Activated CD4-positive, alpha-beta T cell treated with anti-CD3 and anti-CD28 coated beads for 1 hour (primary cell): ENCODE data around the gene FAM193B.
"Not testable (repeated sequence)": the region's sequence is repeated elsewhere in the genome, so short reads cannot be mapped to it uniquely, and the experiment has no call there.

ENCODE experiments used
- DNase-seq: peaks from one replicate; pipeline ENCODE4 v3.0.0-alpha.2; 2020

Gene FAM193B

GRCh38 chr5:177536386-177536785, 18.0 kb downstream of the FAM193B start:
- DNase-seq: no peak

DNA sequence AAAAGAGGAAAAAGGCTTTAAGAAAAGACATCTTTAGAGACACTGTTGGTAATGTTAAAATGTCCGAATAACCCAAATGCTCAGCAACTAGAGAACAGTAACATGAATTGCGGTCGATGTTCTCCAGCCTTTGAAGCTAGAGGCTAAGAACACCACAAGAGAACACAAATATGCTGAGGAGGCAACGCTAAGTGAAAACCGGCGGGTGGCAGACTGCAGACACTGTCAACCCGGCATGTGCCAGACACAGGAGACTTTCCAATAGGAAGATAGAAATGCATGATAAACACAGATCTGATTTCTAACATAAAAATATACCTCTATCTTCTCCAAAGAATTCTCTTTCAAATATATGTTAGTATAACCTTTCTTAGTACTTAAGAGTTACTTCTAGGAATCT, 19.2 kb downstream of the FAM193B start:
- DNase-seq: no peak

- DNase-seq: not testable (repeated sequence)
These were observed 19.9 kb downstream of the FAM193B start for GRCh38 chr5:177534433-177534832.

GRCh38 chr5:177531209-177531940, 23.0 kb downstream of the FAM193B start:
- DNase-seq: no peak

DNA sequence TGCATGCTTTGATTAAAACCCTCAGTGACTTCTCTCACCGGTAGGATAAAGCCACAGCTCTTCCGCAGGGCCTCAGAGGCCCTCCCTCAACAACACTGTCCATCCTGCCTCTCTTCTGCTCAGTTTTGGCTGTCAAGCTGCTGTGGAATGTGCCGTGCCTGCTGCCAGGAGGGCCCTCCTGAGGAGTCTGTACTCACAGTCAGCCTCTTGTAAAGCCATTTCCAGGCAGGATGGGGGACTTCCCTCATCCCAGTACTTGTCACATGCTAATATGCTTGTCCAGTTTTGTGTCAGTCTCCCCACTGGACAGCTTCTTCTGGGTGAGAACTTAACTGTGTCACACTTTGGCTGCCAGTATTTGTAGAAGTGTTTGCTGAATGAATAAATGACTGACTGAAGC, 23.7 kb downstream of the FAM193B start:
- no peak for DNase-seq

DNA sequence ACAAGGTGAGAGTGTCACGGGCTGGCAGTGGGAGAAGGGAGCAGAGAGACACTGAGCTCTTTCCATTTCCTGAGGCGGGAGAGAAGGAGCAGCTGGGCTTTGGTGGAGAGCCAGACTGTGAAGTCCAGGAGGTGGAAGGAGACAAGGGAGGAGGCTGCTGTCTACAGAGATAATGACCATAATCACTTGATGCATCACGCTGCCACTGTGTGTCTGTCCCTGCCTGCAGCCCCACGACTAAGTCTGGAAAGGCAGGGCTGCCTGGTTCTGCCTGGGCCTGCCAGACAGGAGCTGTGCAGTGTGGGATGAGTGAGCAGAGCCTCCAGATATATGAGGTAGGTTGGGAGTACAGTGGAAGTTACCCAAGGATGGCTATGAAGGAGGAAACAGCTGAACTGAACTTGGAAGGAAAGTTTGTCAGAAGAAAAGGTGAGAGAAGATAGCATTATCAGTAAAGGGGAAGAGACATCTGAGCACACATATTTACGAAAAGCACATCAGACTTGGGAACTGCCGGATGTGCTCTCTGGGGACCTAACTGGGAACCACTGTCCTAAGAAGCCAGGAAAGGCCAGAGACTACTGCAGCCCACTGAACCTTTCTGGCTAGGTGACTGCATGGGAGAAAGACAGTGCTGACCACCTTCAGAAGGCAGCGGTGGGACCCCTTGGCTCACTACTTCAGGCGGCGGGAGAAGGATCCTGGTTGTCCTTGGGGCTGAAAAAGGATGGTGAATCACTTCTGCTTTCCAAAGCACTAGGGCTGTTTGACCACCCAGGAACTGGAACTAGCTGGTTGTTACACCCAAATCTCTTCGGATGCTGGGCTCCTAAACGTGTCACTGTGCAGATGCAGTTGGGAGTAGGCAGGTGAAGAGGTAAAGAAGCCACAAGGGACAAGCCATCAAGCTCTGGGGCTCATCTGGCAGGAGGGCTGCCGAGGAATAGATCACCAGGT, 24.8 kb downstream of the FAM193B start:
- no peak for DNase-seq

- no peak for DNase-seq
These were observed 25.7 kb downstream of the FAM193B start for GRCh38 chr5:177528631-177529030.

- no peak for DNase-seq
These were observed 26.8 kb downstream of the FAM193B start for GRCh38 chr5:177527595-177527994.

GRCh38 chr5:177526791-177527190, 27.6 kb downstream of the FAM193B start:
- DNase-seq: no peak

- DNase-seq: no peak
These were observed 28.2 kb downstream of the FAM193B start for GRCh38 chr5:177526191-177526590.

GRCh38 chr5:177524941-177525655, 29.3 kb downstream of the FAM193B start:
- DNase-seq: no peak

DNA sequence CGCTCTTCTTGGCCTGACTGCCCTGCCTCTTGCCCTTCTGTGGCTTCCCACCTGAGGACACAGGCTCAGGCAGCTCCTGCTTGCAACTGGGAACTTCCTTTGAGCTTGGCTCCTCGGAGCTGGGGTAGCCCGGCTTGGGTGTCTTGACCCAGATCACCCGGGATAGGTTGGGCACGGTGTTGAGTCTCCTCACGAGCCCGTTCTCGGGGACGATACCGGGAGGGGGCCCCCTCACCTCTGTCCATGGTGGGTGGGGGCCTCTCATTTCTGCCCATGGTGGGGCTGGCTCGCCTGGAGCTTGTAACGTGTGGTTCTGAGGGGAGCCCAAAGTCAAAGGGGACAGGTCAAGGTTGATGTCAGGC, 29.8 kb downstream of the FAM193B start:
- DNase-seq: no peak

DNA sequence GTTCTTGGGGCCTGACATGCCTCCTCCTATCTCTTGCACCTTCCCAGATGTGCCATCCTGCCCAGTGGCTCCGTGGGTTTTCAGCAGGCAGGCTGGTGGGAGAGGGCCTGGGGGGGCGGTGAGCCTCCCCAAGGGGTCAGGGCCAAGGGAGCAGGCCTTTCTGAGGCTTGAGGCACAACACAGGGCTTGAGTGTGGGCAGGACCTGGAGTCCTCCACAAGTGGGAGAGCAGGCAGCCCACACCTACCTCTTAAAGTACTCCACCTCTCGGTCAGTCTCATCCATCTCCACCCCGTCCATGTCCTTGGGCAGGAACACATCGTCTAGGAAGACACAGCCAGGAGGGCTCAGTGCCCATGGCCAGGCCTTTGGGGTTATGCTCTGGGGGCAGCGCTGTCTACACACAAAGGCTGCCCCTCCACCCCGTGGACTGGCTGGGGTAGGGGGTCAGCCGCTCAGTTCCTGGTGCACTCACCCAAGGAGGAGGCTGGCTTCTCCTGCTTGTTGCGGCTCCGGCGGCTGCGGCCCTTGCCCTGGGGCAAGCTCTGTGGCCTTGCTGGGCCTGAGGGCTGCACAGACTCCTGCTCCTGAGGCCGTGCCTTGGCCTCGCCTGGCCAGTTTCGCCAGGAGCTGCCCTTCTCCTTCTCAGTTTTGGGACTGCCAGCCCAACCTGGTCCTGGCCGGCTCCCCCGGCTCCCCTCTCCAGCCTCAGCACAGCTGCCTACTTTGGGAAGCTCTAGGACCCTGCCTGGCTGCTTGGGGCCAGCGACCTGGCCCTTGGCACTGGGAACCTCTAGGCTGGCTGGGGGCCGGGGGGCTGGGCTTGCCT, 30.4 kb downstream of the FAM193B start:
- no peak for DNase-seq

GRCh38 chr5:177520916-177521513, 33.3 kb downstream of the FAM193B start:
- no peak for DNase-seq

GRCh38 chr5:177520271-177520670, 34.1 kb downstream of the FAM193B start:
- DNase-seq: no peak

GRCh38 chr5:177519463-177520235, 34.7 kb downstream of the FAM193B start:
- no peak for DNase-seq

- peak; percentile 93 for DNase-seq
These were observed 37.5 kb downstream of the FAM193B start, which contains the start of gene DDX41 for GRCh38 chr5:177516601-177517568. Gene DDX41, minus strand, starts transcription at chr5:177516961. Its CDS starts 16 bp downstream, at chr5:177516945.

DNA sequence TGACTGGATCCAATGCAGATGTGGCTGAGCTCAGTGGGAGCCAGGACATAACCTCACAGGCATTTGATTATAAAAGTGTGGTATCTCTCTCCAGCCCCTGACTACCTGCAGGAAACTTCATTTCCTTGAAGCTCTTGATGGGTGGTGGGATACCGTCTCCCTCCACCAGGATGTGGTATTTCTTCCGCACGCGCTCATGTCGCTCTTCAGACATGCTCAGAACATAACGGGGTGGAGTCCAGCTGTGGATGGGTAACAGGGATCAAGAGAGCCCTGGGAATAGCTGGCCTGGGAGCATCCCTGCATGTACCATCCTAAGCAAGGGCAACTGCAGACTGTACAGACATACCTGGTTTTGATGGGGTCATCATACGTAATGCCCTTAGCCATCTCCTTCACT, 38.8 kb downstream of the FAM193B start:
- DNase-seq: no peak

DNA sequence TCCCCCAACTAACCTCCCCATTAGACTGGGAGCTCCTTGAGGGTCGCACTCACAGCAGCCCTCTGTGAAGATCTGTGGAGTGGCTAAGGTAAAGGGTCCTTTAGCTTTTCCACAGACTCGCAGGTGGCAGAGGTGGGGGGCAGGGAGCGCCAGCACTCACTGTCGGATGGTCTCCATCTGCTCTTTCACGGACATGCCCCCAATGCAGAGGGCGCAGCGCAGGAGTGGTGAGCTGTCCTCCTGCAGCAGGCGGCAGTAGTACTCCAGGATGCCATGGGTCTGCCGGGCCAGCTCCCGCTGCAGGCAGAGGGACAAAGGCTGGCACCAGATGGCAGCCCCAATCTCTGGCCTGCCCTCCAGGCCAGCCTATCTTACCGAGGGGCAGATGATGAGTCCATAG, 39.8 kb downstream of the FAM193B start:
- no peak for DNase-seq

DNA sequence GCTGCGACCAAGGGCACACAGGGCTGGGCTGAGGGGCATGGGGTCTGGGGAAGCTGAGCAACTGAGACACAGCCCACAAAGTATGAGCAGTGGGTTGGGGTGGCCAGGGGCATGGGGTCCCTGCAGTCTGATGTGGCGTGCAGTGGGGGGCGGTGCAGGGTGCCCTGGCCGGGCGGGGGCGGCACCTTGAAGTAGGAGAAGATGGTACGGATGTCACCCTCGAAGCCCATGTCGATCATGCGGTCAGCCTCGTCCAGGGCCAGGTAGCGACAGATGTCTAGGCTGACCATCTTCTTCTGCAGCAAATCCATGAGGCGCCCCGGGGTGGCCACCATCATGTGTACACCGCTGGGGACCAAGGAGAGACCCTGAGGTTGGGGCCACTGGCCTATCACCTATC, 40.9 kb downstream of the FAM193B start:
- no peak for DNase-seq
